Keratinocyte (primary cell): ENCODE results near the gene FASN. TPM values are rescaled to one million over a fixed set of nuclear protein-coding genes. Genes with fewer than 3 reads are reported as not detected.

Experiments used
- DNase-seq: peaks from one replicate; pipeline ENCODE4 v3.0.0-alpha.2; 2011; ENCODE audit warnings: low read depth, missing footprints, low spot score
- FAIRE-seq: peaks from 2 replicates; lab custom pipeline; 2011; peaks lifted over from hg19 to GRCh38; lab: Jason Lieb, UNC
- H2AFZ ChIP-seq: 2 replicates; pipeline ENCODE4 v1.6.0; 2012; ENCODE audit warnings: low read length, control low read depth, inconsistent platforms; ENCODE audit not compliant: control insufficient read depth
- H3K27ac ChIP-seq: 2 replicates; pipeline ENCODE4 v1.5.1; 2011; ENCODE audit warnings: low read length; ENCODE audit not compliant: control insufficient read depth, insufficient read depth
- H3K27me3 ChIP-seq: 3 replicates; pipeline ENCODE4 v1.6.0; 2011; ENCODE audit warnings: low read length; ENCODE audit not compliant: control insufficient read depth, insufficient read depth; ENCODE audit errors: extremely low read depth
- H3K36me3 ChIP-seq, 2 experiments: 2 replicates in 1 of 2; 3 replicates in 1 of 2; pipeline ENCODE4 v1.5.1; 2011; ENCODE audit warnings: low read length in 2 of 2, mild to moderate bottlenecking in 1 of 2; ENCODE audit not compliant: control insufficient read depth in 2 of 2, insufficient read depth in 2 of 2; ENCODE audit errors: extremely low read depth in 1 of 2
- H3K4me1 ChIP-seq: 3 replicates; pipeline ENCODE4 v1.5.1; 2011; ENCODE audit warnings: low read length; ENCODE audit not compliant: control insufficient read depth, insufficient read depth; ENCODE audit errors: extremely low read depth
- H3K4me2 ChIP-seq: 3 replicates; pipeline ENCODE4 v1.6.0; 2011; ENCODE audit warnings: low read depth, low read length; ENCODE audit not compliant: control insufficient read depth, insufficient read depth; ENCODE audit errors: extremely low read depth
- H3K4me3 ChIP-seq, 3 experiments: fragments of 200-600 bp in 1 of 3; sonication (generic) in 1 of 3; 2 replicates in 2 of 3; 3 replicates in 1 of 3; pipeline ENCODE4 v1.5.1; 2011 to 2016; ENCODE audit warnings: low read length in 3 of 3, mild to moderate bottlenecking in 3 of 3, control low read depth in 2 of 3, inconsistent platforms in 1 of 3, low read depth in 1 of 3, mixed read lengths in 1 of 3, mixed run types in 1 of 3, moderate library complexity in 1 of 3; ENCODE audit not compliant: control insufficient read depth in 2 of 3, insufficient read depth in 2 of 3; ENCODE audit errors: extremely low read depth in 1 of 3
- H3K79me2 ChIP-seq: 2 replicates; pipeline ENCODE4 v1.6.0; 2012; ENCODE audit warnings: low read length; ENCODE audit not compliant: control insufficient read depth, insufficient read depth
- H3K9ac ChIP-seq: 3 replicates; pipeline ENCODE4 v1.6.0; 2011; ENCODE audit warnings: low read length; ENCODE audit not compliant: control insufficient read depth, insufficient read depth; ENCODE audit errors: extremely low read depth
- H3K9me1 ChIP-seq: 3 replicates; pipeline ENCODE4 v1.6.0; 2011; ENCODE audit warnings: low read length; ENCODE audit not compliant: control insufficient read depth, insufficient read depth; ENCODE audit errors: extremely low read depth
- H3K9me3 ChIP-seq: 2 replicates; pipeline ENCODE4 v1.5.1; 2012; ENCODE audit warnings: low read depth, low read length; ENCODE audit not compliant: control insufficient read depth
- H4K20me1 ChIP-seq: 3 replicates; pipeline ENCODE4 v1.6.0; 2011; ENCODE audit warnings: low read length; ENCODE audit not compliant: control insufficient read depth, insufficient read depth; ENCODE audit errors: extremely low read depth
- CTCF ChIP-seq, 3 experiments: IDR thresholded peaks in 1 of 3; conservative IDR thresholded peaks in 1 of 3; optimal IDR thresholded peaks in 1 of 3; 2 replicates in 2 of 3; 3 replicates in 1 of 3; pipeline versions ENCODE3 to v1.5.1; 2011; ENCODE audit warnings: low read length in 3 of 3, mild to moderate bottlenecking in 3 of 3, moderate library complexity in 2 of 3, control low read depth in 1 of 3, inconsistent platforms in 1 of 3; ENCODE audit not compliant: insufficient read depth in 2 of 3; ENCODE audit errors: extremely low read depth in 1 of 3
- EZH2 ChIP-seq: IDR thresholded peaks from one replicate; pipeline ENCODE4 v1.6.1; 2012; ENCODE audit warnings: inconsistent platforms, mild to moderate bottlenecking, low read length, moderate library complexity
- dilution Hi-C: fragments of 300-500 bp; cut with MboI; formaldehyde crosslinking; loops from one replicate; pipeline ENCODE4 v1.7.0; 2020; ENCODE audit warnings: low sequenced_read_pairs; ENCODE audit not compliant: extremely low pct_ligation_motif_present
- polyA plus RNA-seq, 5 experiments: library from polyadenylated mRNA; depleted of rRNA in 3 of 5; stranded (reverse) in 3 of 5; stranded (forward) in 1 of 5; unstranded in 1 of 5; fragments of >200 nt; gene quantifications; 1 replicate in 1 of 5; 2 replicates in 3 of 5; 3 replicates in 1 of 5; pipeline versions ENCODE4 v1.2.1 to v1.2.3, GENCODE V29; 2011 to 2012; ENCODE audit warnings: missing spikeins in 2 of 5, low read depth in 1 of 5, low replicate concordance in 1 of 5

Gene FASN
- polyA plus RNA-seq, 1 donor (not counting 4 experiments of a cell fraction or from before 2014, with no cell fraction given): 44.7 TPM

- no peak overlapping the region for H3K9ac ChIP-seq
- H3K9me3 ChIP-seq: no peaks in the 10 kb centered on the region
- peaks cover 29% of the 10 kb centered on the region for H3K4me1 ChIP-seq
- H3K27ac ChIP-seq: no peak overlapping the region
- peaks cover 2% of the 10 kb centered on the region for H3K9me1 ChIP-seq
- dilution Hi-C loops: no loop called here
- no peak overlapping the region for H3K4me3 ChIP-seq
- no peaks in the 10 kb centered on the region for H3K27me3 ChIP-seq
- H3K4me2 ChIP-seq: no peak overlapping the region
- FAIRE-seq (no peak), DNase-seq (no peak)
- TF ChIP-seq EZH2: no peak
- no peak for TF ChIP-seq CTCF (optimal IDR thresholded peaks at IDR 0.05 in 1 of 3, IDR thresholded peaks at IDR 0.05 in 1 of 3, conservative IDR thresholded peaks at IDR 0.05 in 1 of 3; ENCODE audit: extremely low read depth in 1 of 3, insufficient read depth in 2 of 3, low read length in 3 of 3)
- peaks cover 3 to 6% of the 10 kb centered on the region in 2 experiments for H3K36me3 ChIP-seq
- H3K79me2 ChIP-seq: no peaks in the 10 kb centered on the region
- H4K20me1 ChIP-seq: no peaks in the 10 kb centered on the region
- H2AFZ ChIP-seq: no peak overlapping the region
Measured at GRCh38 chr17:82108038-82108437, 10.0 kb upstream of the FASN start.

- H3K27ac ChIP-seq: no peak overlapping the region
- dilution Hi-C loops: no loop called here
Measured at GRCh38 chr17:82107341-82107860, 9.4 kb upstream of the FASN start.

More at GRCh38 chr17:82107341-82107860, 9.4 kb upstream of the FASN start:
- TF ChIP-seq EZH2: no peak
- peak in 2 of 3 experiments; percentile 25 to 48 for TF ChIP-seq CTCF (optimal IDR thresholded peaks at IDR 0.05 in 1 of 3, IDR thresholded peaks at IDR 0.05 in 1 of 3, conservative IDR thresholded peaks at IDR 0.05 in 1 of 3; ENCODE audit: extremely low read depth in 1 of 3, insufficient read depth in 2 of 3, low read length in 3 of 3)
- Histone ChIP-seq H3K4me3 (no peak overlapping the region), H4K20me1 (no peaks in the 10 kb centered on the region), H3K27me3 (no peaks in the 10 kb centered on the region), H3K36me3 (peaks cover 2 to 6% of the 10 kb centered on the region in 2 experiments), H3K9me3 (no peaks in the 10 kb centered on the region), H3K4me2 (no peak overlapping the region), H2AFZ (no peak overlapping the region), H3K9ac (no peak overlapping the region), H3K4me1 (peaks cover 29% of the 10 kb centered on the region), H3K79me2 (no peaks in the 10 kb centered on the region), H3K9me1 (peaks cover 2% of the 10 kb centered on the region)
- no peak for FAIRE-seq
- no peak for DNase-seq
